Subcutaneous preadipocyte (primary cell): ENCODE results near the gene BEST4. TPM values are rescaled to one million over a fixed set of nuclear protein-coding genes. Genes with fewer than 3 reads are reported as not detected.

ENCODE experiments used
- small RNA-seq: library from RNA; depleted of rRNA; stranded (forward); fragments of <200 nt; gene quantifications from one replicate; pipeline ENCODE3, GENCODE V24; 2012
- total RNA-seq: library from RNA; depleted of rRNA; stranded (reverse); fragments of >200 nt; gene quantifications from 2 replicates; pipeline ENCODE4 v1.2.3, GENCODE V29; 2012

Gene BEST4
- not detected in 2 replicates for total RNA-seq

GRCh38 chr1:44788120-44788860 is at the start of gene BEST4:
TSS of gene BEST4 (minus strand) at chr1:44788170. CDS start at chr1:44787705, 465 bp downstream.

GRCh38 chr1:44808063-44808937 is 20.3 kb upstream of the BEST4 start, which contains the start of gene BTBD19:
TSS of gene BTBD19 (plus strand) at chr1:44808523. CDS start at chr1:44808821, 298 bp downstream.

GRCh38 chr1:44806704-44807363 is 18.9 kb upstream of the BEST4 start, which contains the start of gene DYNLT4:
TSS of gene DYNLT4 (minus strand) at chr1:44807351. CDS start at chr1:44806668, 683 bp downstream.

GRCh38 chr1:44799770-44800584 is 12.0 kb upstream of the BEST4 start, which contains the start of gene PLK3:
TSS of gene PLK3 (plus strand) at chr1:44800377. CDS start at chr1:44800464, 87 bp downstream.

GRCh38 chr1:44775078-44775929 is 12.7 kb downstream of the BEST4 start, which contains the start of gene RPS8:
TSS of gene RPS8 (plus strand) at chr1:44775540. CDS start at chr1:44775597, 57 bp downstream.

GRCh38 chr1:44739307-44740178 is 48.4 kb downstream of the BEST4 start, which contains the start of gene KIF2C:
TSS of gene KIF2C (plus strand) at chr1:44739837. CDS start at chr1:44739933, 96 bp downstream.

Small RNA genes within 50 kb of the gene (small RNA-seq; reads per million reads assigned to genes)
- 1,443 reads per million, percentile 100 among the genes with 10 or more reads in this experiment for gene SNORD38A
- not detected for gene SNORD38B
- 53.0 reads per million, percentile 98 among the genes with 10 or more reads in this experiment for gene SNORD46
- not detected for gene SNORD55

Other genes with a start within 250 kb of the BEST4 start
- 9.8 and 14.3 TPM in 2 replicates for gene TMEM53, start 113.7 kb downstream of the BEST4 start, total RNA-seq
- 0.59 and 2.2 TPM in 2 replicates for gene ARMH1, start 113.5 kb downstream of the BEST4 start, total RNA-seq
- gene RNU5D-1, start 57.0 kb downstream of the BEST4 start, total RNA-seq = not detected in 2 replicates
- 28.3 and 39.1 TPM in 2 replicates for gene KIF2C, start 48.3 kb downstream of the BEST4 start, total RNA-seq
- gene RPS8, start 12.6 kb downstream of the BEST4 start, total RNA-seq = 928 and 1,821 TPM in 2 replicates
- 23.1 and 41.8 TPM in 2 replicates for gene PLK3, start 12.2 kb upstream of the BEST4 start, total RNA-seq
- gene DYNLT4, start 19.2 kb upstream of the BEST4 start, total RNA-seq = not detected in 2 replicates
- gene BTBD19, start 20.4 kb upstream of the BEST4 start, total RNA-seq = 3.7 and 7.4 TPM in 2 replicates
- gene PTCH2, start 55.1 kb upstream of the BEST4 start, total RNA-seq = 0.20 and 0.37 TPM in 2 replicates
- 44.4 and 47.0 TPM in 2 replicates for gene EIF2B3, start 198.4 kb upstream of the BEST4 start, total RNA-seq
- 21.7 and 27.2 TPM in 2 replicates for gene HECTD3, start 223.2 kb upstream of the BEST4 start, total RNA-seq
- 112 and 128 TPM in 2 replicates for gene UROD, start 224.1 kb upstream of the BEST4 start, total RNA-seq